Heart left ventricle (tissue), 13 donors: ENCODE measurements around the gene EIF1.

Experiments
- CTCF ChIP-seq, 12 donors: fragments of 200-600 bp; sonication (generic) in 4 of 12; IDR thresholded peaks; one replicate each; pipeline versions ENCODE4 v1.5.0 to v1.8.0; 2018 to 2022; ENCODE audit warnings: antibody characterized with exemption in 12 of 12, mild to moderate bottlenecking in 5 of 12
- POLR2A ChIP-seq, 2 donors: fragments of 450-650 bp; IDR thresholded peaks; one replicate each; pipeline ENCODE4 v1.6.1; 2017; ENCODE audit warnings: antibody characterized with exemption in 2 of 2, mild to moderate bottlenecking in 2 of 2, moderate library complexity in 2 of 2
- donor health status: ischemic (EF 13 %, LVEDD 7.1; RV severe dilation, severe dysfunction).
- donor health status: DM: no; HTN: yes; CAD: no.
- donor health status: DM: no; HTN: no; CAD: no.
- donor health status: ischemic (EF 25% LVEDD 6.9; RV normal size, moderate dysfunction).
- donor health status: ischemic (EF 25% LVEDD 5.7; RV mildly dilated, moderate dysfunction).
- donor health status: ischemic (EF 35%, LVEDD 5.7; RV mildly dilated, moderate dysfunction).
- donor health status: nonischemic (EF 11% LVEDD 7.7; RV severe dilation, severe dysfunction).
- donor health status: DM: yes; HTN: yes; CAD: no.
- donor health status: PGD.
- donor health status: ischemic (EF 29% LVEDD 5.4; RV normal size, mild dysfunction).
- donor health status: nonischemic (EF 23%, LVEDD 6.1; RV moderate dilation, normal function).

- TF ChIP-seq CTCF (IDR thresholded peaks at IDR 0.05) (no peak), POLR2A (IDR thresholded peaks at IDR 0.05) (no peak)
Measured at GRCh38 chr17:41653892-41654677, 34.6 kb upstream of the EIF1 start.
